CMK (cell line): Measurements from ENCODE around the gene PRR19.
"Not testable (repeated sequence)": the region's sequence is repeated elsewhere in the genome, so short reads cannot be mapped to it uniquely, and the experiment has no call there.

ENCODE experiments used
- DNase-seq: peaks from one replicate; pipeline ENCODE4 v3.0.0-alpha.2; 2010; ENCODE audit warnings: low read depth

PRR19 gene

GRCh38 chr19:42301646-42302203, at the start of gene PRR19:
Gene PRR19, plus strand, starts transcription at chr19:42302132. Its CDS starts 7,453 bp downstream, at chr19:42309585.
- no peak for DNase-seq

- no peak for DNase-seq
These were observed 49.3 kb upstream of the PRR19 start for GRCh38 chr19:42252365-42253244.

GRCh38 chr19:42253245-42254088, 48.5 kb upstream of the PRR19 start:
- DNase-seq, result peak; percentile 82

- DNase-seq, result peak; percentile 62
These were observed 47.7 kb upstream of the PRR19 start for GRCh38 chr19:42254089-42254849.

- peak; percentile 76 for DNase-seq
These were observed 46.8 kb upstream of the PRR19 start, which contains the start of gene ERF for GRCh38 chr19:42254850-42255765. Gene ERF, minus strand, starts transcription at chr19:42255128. Its CDS starts 129 bp downstream, at chr19:42254999.

- no peak for DNase-seq
These were observed 45.9 kb upstream of the PRR19 start for GRCh38 chr19:42255766-42256745.

- not testable (repeated sequence) for DNase-seq
These were observed 44.1 kb upstream of the PRR19 start for GRCh38 chr19:42257842-42258241.

GRCh38 chr19:42261763-42262162, 40.2 kb upstream of the PRR19 start:
- DNase-seq, result no peak

GRCh38 chr19:42266105-42266504, 35.8 kb upstream of the PRR19 start:
- DNase-seq, result not testable (repeated sequence)

- DNase-seq, result not testable (repeated sequence)
These were observed 34.9 kb upstream of the PRR19 start for GRCh38 chr19:42266928-42267603.

- no peak for DNase-seq
These were observed 34.2 kb upstream of the PRR19 start for GRCh38 chr19:42267644-42268141.

GRCh38 chr19:42268142-42268703, 33.7 kb upstream of the PRR19 start:
- peak; percentile 98 for DNase-seq

GRCh38 chr19:42268704-42269477, 33.0 kb upstream of the PRR19 start, which contains the start of gene CIC:
Gene CIC, plus strand, starts transcription at chr19:42269252. Its CDS starts 2,532 bp downstream, at chr19:42271784.
- peak; percentile 100 for DNase-seq

GRCh38 chr19:42269478-42270345, 32.2 kb upstream of the PRR19 start:
- DNase-seq, result no peak

- DNase-seq, result no peak
These were observed 31.4 kb upstream of the PRR19 start for GRCh38 chr19:42270346-42271044.

- no peak for DNase-seq
These were observed 30.9 kb upstream of the PRR19 start for GRCh38 chr19:42271045-42271419.
